OCI-LY1 (cell line): ENCODE results near the gene CEP97.

Source experiments
- EZH2 ChIP-seq: fragments of 200-600 bp; sonication (generic), shearing (Covaris generic); IDR thresholded peaks from 2 replicates; pipeline ENCODE4 v1.8.0; 2017; ENCODE audit warnings: borderline replicate concordance, mixed run types, mild to moderate bottlenecking, antibody characterized with exemption, low read length, moderate library complexity, mixed read lengths
- TF ChIP-seq, protein P1 (sequence below): fragments of 200-600 bp; sonication (generic), shearing (Covaris generic); IDR thresholded peaks from 2 replicates; pipeline ENCODE4 v1.5.1; 2017; ENCODE audit warnings: mild to moderate bottlenecking, antibody characterized with exemption, low read length, moderate library complexity, mixed read lengths

DNA sequence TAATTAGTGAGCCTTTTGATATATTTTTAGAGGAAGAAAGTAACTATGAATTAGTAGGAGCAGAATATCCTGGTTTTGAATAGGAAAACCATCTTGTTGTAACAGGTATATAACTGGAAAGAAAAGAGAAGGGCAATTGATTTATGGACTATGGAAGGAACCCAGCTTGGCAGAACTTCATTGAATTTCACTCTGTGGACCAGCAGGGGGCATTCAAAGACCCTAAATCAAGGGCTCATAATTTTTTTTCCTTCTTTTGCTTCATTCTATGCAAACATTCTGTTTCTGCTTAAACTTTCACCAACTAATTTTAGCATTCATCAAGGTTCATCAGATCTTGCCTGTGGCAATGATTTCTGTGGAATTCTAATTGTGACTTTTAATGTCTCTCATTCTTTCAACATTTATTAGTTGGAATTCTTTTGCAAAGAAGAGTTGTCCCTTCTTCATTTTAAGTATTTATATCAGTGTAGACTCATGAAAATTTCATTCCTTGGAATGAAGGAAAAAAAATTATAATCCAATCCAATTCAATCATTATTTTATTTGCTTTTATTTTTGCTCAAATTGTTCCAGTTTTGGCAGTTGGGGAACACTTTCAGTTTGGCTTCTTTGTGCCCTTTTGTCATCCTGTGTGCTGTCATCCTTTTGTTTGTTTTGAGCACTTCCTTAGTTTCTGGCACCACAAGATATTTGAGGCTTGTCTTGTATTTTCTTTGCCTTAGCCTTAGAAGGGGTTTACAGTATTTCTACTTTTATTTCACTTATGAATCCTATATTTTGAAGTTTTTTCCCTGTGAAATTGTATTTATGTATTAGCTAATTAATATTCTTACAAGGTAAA lies 85.0 kb downstream of the CEP97 start:
- TF ChIP-seq EZH2, result no peak
- TF ChIP-seq, protein P1, sequence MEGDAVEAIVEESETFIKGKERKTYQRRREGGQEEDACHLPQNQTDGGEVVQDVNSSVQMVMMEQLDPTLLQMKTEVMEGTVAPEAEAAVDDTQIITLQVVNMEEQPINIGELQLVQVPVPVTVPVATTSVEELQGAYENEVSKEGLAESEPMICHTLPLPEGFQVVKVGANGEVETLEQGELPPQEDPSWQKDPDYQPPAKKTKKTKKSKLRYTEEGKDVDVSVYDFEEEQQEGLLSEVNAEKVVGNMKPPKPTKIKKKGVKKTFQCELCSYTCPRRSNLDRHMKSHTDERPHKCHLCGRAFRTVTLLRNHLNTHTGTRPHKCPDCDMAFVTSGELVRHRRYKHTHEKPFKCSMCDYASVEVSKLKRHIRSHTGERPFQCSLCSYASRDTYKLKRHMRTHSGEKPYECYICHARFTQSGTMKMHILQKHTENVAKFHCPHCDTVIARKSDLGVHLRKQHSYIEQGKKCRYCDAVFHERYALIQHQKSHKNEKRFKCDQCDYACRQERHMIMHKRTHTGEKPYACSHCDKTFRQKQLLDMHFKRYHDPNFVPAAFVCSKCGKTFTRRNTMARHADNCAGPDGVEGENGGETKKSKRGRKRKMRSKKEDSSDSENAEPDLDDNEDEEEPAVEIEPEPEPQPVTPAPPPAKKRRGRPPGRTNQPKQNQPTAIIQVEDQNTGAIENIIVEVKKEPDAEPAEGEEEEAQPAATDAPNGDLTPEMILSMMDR, result peak; percentile 81
